Measurements from ENCODE around the gene TROAP.

TROAP gene

DNA sequence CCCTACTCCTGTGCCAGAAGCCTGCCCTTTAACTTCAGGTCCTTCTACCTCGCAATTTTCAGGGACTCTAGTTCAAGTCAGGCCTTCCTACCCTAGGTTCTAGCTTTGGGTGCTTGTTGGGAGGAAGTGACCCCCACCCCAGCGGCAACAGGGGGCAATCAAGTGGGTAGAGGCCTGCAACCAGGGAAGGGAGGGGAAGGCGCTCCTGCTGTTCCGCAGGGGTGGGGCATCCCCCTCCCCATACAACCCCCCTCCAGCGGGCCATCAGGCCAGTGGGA, 28.3 kb upstream of the TROAP start:
- peaks cover 24% of the 10 kb centered on the region for H3K27me3 ChIP-seq (ENCODE audit: insufficient read depth, poor library complexity, severe bottlenecking)
- DNase-seq (ENCODE audit: low spot score) = no peak
- no peaks in the 10 kb centered on the region for H3K4me1 ChIP-seq (ENCODE audit: insufficient read depth, poor library complexity, severe bottlenecking)
- ATAC-seq (ENCODE audit: low read depth) = no peak
- no peak overlapping the region for H3K27ac ChIP-seq (ENCODE audit: poor library complexity, severe bottlenecking)
- TF ChIP-seq, protein P1, sequence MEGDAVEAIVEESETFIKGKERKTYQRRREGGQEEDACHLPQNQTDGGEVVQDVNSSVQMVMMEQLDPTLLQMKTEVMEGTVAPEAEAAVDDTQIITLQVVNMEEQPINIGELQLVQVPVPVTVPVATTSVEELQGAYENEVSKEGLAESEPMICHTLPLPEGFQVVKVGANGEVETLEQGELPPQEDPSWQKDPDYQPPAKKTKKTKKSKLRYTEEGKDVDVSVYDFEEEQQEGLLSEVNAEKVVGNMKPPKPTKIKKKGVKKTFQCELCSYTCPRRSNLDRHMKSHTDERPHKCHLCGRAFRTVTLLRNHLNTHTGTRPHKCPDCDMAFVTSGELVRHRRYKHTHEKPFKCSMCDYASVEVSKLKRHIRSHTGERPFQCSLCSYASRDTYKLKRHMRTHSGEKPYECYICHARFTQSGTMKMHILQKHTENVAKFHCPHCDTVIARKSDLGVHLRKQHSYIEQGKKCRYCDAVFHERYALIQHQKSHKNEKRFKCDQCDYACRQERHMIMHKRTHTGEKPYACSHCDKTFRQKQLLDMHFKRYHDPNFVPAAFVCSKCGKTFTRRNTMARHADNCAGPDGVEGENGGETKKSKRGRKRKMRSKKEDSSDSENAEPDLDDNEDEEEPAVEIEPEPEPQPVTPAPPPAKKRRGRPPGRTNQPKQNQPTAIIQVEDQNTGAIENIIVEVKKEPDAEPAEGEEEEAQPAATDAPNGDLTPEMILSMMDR (IDR thresholded peaks at IDR 0.05; ENCODE audit: poor library complexity, severe bottlenecking) = no peak
- no peaks in the 10 kb centered on the region for H3K9me3 ChIP-seq (ENCODE audit: severe bottlenecking)
- H3K36me3 ChIP-seq (ENCODE audit: low read depth) = no peaks in the 10 kb centered on the region
- H3K4me3 ChIP-seq (ENCODE audit: severe bottlenecking) = no peak overlapping the region

DNA sequence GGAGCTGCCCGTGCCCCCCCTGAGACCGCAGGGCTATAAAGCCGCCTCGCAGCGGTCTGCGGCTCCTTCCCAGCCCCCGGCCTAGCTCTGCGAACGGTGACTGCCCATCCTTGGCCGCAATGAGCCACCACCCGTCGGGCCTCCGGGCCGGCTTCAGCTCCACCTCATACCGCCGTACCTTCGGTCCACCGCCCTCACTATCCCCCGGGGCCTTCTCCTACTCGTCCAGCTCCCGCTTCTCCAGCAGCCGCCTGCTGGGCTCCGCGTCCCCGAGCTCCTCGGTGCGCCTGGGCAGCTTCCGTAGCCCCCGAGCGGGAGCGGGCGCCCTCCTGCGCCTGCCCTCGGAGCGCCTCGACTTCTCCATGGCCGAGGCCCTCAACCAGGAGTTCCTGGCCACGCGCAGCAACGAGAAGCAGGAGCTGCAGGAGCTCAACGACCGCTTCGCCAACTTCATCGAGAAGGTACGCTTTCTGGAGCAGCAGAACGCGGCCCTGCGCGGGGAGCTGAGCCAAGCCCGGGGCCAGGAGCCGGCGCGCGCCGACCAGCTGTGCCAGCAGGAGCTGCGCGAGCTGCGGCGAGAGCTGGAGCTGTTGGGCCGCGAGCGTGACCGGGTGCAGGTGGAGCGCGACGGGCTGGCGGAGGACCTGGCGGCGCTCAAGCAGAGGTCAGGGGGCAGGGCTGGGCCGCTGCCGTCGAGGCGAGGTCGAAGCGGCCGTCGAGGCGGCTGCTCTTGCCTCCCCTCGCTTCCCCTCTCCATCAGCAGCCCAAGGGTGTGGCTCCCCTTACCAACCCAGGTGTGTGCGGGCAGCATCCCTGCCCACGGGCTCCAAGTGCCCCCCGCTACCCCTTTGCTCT, 27.7 kb upstream of the TROAP start, which contains the start of gene PRPH:
Gene PRPH (plus strand): TSS at position 66 of the 855 bp plus-strand sequence. CDS start 54 bp downstream, at position 120.
- DNase-seq (ENCODE audit: low spot score) (peak; percentile 53), ATAC-seq (ENCODE audit: low read depth) (no peak)
- H3K36me3 ChIP-seq (ENCODE audit: low read depth) = no peaks in the 10 kb centered on the region
- H3K4me1 ChIP-seq (ENCODE audit: insufficient read depth, poor library complexity, severe bottlenecking) = no peaks in the 10 kb centered on the region
- TF ChIP-seq, protein P1 (IDR thresholded peaks at IDR 0.05; ENCODE audit: poor library complexity, severe bottlenecking) = no peak
- no peaks in the 10 kb centered on the region for H3K9me3 ChIP-seq (ENCODE audit: severe bottlenecking)
- H3K27ac ChIP-seq (ENCODE audit: poor library complexity, severe bottlenecking) = no peak within 1 kb of the TSS
- peaks cover 24% of the 10 kb centered on the region for H3K27me3 ChIP-seq (ENCODE audit: insufficient read depth, poor library complexity, severe bottlenecking)
- no peak within 1 kb of the TSS for H3K4me3 ChIP-seq (ENCODE audit: severe bottlenecking)

DNA sequence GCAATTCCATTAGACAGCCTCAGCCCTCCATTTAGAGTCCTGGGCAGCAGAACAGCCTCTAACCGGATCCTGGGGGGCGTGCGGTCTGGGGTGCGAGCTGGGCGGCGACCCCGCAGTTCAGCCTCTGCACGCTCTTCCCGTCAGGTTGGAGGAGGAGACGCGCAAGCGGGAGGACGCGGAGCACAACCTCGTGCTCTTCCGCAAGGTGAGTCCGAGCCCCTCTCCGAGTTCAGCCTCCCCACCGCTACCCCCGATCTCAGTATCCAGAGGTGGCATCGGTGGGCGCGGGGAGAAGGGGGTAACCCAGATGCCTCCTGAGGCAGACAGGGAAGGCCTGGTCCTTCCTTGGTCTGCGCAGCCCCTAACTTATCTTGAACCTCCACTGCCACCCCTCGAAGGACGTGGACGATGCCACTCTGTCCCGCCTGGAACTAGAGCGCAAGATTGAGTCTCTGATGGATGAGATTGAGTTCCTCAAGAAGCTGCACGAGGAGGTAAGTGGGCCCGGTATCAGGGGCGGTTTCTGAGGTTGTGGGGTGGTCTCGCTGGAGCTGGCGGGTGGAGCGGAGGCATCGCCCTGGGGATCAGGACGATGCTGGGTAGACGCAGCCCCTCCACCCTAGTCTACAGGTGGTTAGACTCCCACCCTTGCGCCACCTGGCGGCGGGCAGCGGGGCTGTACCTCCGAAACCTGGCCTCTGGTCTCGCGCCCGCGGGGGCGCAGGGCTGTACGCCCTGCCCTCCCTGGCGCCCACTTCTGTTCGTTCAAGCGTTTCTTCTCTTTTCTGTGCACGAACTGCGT, 26.8 kb upstream of the TROAP start:
- no peaks in the 10 kb centered on the region for H3K9me3 ChIP-seq (ENCODE audit: severe bottlenecking)
- peaks cover 24% of the 10 kb centered on the region for H3K27me3 ChIP-seq (ENCODE audit: insufficient read depth, poor library complexity, severe bottlenecking)
- TF ChIP-seq, protein P1 (IDR thresholded peaks at IDR 0.05; ENCODE audit: poor library complexity, severe bottlenecking) = peak; percentile 78
- no peaks in the 10 kb centered on the region for H3K36me3 ChIP-seq (ENCODE audit: low read depth)
- ATAC-seq (ENCODE audit: low read depth) (peak; percentile 44), DNase-seq (ENCODE audit: low spot score) (peak; percentile 42)
- H3K4me3 ChIP-seq (ENCODE audit: severe bottlenecking) = peak overlapping the region; percentile 27
- no peak overlapping the region for H3K27ac ChIP-seq (ENCODE audit: poor library complexity, severe bottlenecking)
- H3K4me1 ChIP-seq (ENCODE audit: insufficient read depth, poor library complexity, severe bottlenecking) = no peaks in the 10 kb centered on the region

DNA sequence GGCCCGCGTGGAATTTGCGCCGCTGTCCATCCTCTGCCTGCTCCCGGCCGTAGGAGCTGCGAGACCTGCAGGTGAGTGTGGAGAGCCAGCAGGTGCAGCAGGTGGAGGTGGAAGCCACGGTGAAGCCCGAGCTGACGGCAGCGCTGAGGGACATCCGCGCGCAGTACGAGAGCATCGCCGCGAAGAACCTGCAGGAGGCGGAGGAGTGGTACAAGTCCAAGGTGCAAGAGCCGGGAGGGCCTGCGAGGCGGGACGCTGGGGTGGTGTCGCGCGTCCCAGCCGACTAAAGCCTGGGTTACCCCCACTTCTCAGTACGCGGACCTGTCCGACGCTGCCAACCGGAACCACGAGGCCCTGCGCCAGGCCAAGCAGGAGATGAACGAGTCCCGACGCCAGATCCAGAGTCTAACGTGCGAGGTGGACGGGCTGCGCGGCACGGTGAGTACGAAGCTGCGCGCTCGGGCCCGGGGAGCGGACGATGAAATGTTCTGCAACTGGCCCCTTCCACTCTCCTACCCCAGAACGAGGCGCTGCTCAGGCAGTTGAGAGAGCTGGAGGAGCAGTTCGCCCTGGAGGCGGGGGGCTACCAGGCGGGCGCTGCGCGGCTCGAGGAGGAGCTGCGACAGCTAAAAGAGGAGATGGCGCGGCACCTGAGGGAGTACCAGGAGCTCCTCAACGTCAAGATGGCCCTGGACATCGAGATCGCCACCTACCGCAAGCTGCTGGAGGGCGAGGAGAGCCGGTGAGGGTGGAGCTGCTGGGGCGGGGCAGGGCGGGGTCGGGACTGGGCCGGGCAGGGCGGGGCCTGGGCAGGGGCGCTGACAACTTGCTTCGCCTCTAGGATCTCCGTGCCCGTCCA, 26.0 kb upstream of the TROAP start:
- H3K9me3 ChIP-seq (ENCODE audit: severe bottlenecking) = no peaks in the 10 kb centered on the region
- no peaks in the 10 kb centered on the region for H3K4me1 ChIP-seq (ENCODE audit: insufficient read depth, poor library complexity, severe bottlenecking)
- no peak overlapping the region for H3K27ac ChIP-seq (ENCODE audit: poor library complexity, severe bottlenecking)
- no peaks in the 10 kb centered on the region for H3K36me3 ChIP-seq (ENCODE audit: low read depth)
- ATAC-seq (ENCODE audit: low read depth) (peak; percentile 79), DNase-seq (ENCODE audit: low spot score) (peak; percentile 76)
- peak overlapping the region; percentile 27 for H3K4me3 ChIP-seq (ENCODE audit: severe bottlenecking)
- TF ChIP-seq, protein P1 (IDR thresholded peaks at IDR 0.05; ENCODE audit: poor library complexity, severe bottlenecking) = peak; percentile 66
- H3K27me3 ChIP-seq (ENCODE audit: insufficient read depth, poor library complexity, severe bottlenecking) = peaks cover 24% of the 10 kb centered on the region

Measured in RWPE2 (cell line).